CD4-positive, alpha-beta T cell treated with Interleukin-12 subunit alpha and Interleukin-12 subunit beta, for 1 hour (primary cell): ENCODE measurements around the gene HIBADH.

Experiments used
- DNase-seq: peaks from one replicate; pipeline ENCODE4 v3.0.0-alpha.2; 2020

The HIBADH gene

DNA sequence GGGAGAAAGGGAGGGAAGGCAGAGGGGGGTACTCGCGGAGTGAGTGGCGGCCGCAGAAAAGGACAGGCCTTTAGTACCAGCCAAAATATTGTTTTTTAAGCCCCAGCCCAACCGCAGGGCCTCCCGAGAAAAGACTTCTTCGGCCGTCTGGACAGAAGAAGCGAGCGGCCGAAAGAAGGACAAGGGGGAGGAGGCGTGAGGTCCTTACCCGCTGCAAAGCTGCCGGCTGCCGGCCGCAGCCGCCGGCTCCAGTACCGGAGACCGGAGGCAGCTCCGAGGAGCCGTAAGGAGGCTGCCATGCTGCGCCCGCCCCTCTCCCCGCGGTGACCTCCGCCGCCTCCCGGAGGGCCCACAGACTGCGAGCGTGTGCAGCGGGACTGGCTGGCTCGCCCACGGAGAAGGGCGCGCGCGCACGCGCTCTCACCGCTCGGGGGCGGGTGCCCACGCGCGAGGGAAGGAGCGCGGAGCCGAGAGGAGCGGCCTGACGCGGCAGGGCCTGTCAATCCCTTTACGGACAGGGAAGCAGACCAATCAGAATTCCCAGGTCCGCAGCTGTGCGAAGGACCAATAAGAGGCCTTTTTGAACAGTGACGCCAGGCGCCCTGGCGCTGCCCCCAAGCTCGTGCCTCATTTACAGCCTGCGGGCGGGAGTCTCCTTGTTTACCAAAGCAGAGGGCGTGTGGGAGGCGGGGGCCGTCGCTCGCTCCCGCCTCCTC is at the start of gene HIBADH:
TSS of gene HIBADH (minus strand) at position 394 of the 716 bp plus-strand sequence. CDS start at position 299, 95 bp downstream.
- DNase-seq = peak; percentile 98

DNA sequence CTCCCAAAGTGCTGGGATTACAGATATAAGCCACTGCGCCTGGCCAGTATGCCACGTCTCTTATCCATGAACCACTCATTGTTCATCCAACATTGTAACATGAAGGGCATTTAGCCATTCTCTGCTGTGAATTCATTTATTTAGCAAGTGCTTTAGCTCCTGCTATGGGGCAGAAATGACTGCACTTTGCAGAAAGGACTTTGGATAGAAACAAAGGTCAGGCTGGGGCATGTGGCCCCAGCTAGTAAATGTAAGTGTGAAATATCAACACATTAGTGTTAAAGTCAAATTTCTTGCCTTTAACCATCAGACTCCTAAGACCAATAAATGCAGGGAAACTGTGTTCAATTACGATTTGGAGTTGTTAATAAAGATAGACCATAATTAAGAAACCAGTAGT is 49.5 kb upstream of the HIBADH start:
- no peak for DNase-seq

DNA sequence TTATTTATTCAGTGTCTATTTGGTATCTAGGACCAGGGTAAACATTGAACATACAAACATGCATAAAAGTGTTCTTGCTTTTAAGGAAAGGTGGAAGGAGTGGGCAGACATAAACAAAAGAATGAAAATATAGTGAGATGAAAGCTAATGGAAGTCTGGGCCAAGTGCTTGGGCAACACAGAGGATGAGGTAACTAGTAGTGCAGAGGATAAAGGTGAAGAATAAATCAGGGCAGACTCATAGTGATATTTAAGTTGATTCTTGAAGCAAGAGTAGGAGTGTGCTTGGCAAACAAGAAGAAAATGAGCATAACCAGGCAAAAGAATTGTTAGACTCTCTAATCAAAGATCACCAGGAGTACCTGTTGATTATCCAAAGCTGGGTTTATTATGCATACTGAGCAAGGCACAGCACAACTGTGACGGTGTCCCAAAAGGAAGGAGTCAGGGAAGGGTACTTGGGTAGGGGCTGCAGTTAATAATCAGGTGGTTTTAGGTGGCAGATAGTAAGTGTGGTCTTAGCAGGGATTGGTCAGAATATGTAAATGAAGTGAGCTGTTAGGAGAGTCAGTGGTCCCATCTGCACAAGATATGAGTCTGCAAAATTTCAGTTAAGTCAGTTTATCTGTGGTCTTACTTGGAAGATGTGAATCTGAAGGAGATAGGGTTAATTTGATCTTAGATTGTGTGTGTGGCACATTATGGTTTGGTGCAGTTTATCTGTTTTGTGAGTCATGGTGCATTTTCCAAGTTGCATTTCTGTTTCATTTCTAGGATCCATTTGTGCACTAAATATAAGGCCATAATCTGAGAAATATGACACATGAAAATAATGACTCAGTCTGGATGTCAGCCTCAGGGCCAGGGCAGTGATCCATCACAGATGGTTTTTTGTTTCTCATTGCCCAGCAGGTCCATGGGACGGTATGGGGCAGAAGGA is 46.7 kb upstream of the HIBADH start:
- DNase-seq = no peak

DNA sequence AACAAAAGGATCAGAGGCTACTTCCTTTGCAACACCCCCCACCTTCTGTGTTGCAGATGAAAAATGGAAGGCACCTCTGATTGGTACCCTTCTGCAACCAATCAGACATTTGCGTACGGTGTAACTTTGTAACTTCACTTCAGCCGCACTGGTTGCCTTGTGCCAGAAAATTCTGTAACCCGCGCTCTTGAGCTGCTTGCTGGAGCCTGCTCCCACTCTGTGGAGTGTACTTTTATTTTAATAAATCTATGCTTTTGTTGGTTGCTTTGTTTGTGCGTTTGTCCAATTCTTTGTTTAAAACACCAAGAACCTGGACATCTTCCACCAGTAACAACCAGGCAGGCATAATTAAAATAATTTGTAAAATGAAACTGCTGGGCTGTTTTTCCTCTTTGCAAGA is 45.8 kb upstream of the HIBADH start:
- DNase-seq = no peak

DNA sequence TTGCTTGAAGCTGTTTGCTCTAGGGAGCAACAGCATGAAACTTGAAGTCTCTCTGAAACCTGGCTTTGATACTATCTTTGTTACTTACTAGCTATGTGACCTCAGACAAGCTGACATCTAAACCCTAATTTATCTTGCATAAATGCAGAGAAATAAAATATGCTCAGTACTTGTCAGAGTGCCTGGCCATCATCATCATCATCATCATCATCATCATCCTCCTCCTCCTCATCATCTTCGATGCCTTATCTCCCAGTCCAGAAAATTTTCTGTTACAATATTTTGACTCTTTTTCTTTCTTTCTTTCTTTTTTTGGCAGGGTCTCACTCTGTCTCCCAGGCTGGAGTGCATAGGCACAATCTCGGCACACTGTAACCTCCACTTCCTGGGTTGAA is 42.5 kb upstream of the HIBADH start:
- DNase-seq = no peak

DNA sequence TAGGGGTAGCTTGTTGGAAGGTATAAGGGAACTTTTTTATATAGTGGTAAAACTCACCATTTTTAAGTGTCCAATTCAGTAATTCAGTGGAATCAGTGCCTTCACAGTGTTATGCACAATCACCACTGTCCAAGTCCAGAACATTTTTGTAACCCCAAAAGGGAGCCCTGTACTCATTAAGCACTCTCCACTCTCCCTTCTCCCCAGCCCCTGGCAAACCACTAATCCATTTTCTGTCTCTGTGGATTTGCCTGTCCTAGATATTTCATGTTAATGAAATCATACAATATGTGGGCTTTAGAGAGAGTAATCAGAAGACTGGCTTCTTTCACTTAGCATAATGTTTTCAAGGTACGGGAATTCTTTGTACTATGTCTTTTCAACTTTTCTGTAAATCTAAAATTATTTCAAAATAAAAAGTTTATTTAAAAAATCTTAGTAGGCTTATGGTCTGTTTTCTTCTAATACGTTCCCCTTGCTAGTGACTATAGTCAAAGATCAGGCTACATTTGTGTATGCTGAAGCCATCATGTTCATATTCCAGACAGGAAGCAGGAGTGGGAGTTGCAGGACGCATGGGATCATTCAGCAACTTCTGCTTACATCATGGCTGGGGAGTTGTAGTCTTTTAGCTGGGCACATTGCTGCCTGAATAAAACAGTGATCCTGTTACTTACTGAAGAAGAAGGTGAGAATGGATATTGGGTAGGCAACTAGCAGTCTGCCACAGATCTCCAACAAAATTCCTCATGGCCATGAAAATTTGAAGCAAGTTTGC is 41.9 kb upstream of the HIBADH start:
- no peak for DNase-seq

DNA sequence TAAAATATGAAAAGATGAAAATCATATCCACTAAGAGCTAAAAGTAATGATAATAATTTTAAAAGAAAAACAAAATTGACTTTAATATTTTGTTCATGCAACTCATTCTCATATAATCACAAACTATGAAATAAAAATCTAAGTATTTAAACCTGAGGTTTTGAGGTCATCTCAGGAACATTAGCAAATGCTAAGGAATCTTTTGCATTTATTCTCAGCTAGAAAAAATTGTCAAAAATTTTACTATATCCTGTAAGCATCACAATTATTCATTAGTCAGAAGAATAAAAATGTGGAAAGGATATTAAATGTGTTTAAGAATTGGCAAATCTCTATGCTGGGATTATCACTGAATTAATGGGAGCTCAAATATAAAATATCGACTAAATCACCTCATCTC is 40.5 kb upstream of the HIBADH start:
- DNase-seq = no peak

DNA sequence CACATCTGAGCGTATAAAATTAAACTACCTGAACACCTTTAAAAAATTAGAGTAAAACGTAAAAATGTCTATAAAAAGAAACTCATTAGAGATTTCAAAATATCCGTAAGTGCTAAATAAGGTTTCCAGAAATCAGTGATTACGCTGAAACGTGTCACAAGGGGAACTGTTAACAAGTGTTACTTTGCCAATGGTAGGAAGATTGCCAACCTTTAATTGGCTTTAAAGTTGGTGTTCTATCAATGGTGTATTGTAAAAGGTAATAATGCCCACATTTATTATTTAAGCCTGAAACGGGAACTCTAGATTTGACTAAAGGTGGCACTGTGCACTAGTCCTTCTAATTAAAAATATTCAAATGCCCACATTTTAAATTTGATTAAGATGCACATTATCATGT is 37.8 kb upstream of the HIBADH start:
- no peak for DNase-seq

DNA sequence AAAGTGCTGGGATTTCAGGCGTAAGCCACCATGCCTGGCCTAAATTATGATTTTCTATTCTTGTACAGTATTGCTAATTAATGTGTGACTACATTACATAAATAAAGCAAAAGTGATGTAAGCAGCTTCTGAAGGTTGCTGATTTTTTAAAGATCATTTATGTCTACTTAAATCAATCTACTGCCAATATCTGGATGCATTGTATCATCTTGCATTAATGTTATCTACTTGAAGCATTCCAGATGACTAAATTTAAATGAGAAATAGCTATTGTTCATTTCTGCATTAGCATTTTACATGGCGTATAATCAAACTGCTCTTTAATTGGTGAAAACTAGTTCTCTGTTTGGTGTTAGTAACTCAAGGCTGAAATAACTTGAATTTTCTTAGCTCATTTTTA is 37.1 kb upstream of the HIBADH start:
- DNase-seq = no peak

DNA sequence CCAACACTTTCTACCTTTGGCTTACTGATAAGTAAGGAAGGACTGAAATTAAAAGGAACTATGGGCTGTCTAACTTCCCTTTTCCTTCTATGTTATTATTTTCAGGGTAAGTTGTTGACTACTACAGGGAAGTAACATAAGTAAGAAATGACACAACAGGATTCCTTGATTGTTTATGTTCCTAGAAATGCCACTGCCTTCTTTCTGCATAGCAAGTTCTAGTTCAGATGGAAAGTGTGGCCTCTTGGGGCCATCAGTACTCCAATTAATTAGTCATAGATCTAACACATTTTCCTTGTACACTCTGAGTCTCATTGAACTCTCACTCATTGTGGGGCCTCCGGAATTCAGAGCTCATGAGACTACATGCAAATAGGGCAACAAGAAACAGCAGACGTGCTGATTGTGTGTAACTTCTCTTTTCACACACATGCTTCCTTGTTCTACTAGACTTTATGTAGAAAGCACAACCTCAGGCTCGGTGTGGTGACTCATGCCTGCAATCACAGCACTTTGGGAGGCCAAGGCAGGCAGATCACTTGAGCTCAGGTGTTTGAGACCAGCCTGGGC is 35.3 kb upstream of the HIBADH start:
- DNase-seq = peak; percentile 7

DNA sequence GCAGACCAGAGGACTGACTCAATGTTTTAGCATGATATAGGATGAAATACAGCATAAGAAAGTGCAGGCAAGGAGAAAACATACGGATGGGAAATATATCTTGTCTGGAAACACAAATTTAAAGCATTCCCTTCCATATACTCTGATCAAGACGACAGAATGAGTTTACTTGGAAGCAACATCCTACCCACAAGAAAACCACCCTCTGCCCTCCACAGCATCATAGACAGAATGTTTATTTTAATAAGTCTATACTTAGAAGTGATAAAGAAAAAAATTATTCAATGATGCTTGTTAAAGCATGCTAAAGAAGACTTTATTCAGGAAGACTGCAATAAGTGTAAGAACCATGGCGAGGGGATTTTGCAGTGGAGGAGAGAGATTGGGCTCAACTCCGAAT is 32.4 kb upstream of the HIBADH start:
- DNase-seq = no peak

DNA sequence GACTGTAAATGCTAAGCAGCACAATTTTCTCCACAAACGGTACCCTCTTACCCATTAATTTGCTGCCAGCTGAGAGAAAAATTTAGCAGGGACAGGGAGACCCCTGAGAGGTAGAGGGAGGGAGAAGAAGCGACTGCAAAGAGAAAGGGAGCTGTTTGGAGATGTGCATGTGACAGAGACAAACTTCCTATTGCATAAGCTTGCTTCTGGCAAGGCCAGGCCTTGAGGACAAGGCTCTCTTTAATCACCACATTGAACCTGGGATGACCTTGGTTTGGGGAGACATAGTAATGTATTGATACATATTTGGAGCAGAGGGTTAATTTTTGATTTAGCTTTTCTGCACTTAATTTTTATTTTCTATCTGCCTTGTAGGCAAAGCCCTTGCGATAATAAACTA is 31.1 kb upstream of the HIBADH start:
- no peak for DNase-seq

DNA sequence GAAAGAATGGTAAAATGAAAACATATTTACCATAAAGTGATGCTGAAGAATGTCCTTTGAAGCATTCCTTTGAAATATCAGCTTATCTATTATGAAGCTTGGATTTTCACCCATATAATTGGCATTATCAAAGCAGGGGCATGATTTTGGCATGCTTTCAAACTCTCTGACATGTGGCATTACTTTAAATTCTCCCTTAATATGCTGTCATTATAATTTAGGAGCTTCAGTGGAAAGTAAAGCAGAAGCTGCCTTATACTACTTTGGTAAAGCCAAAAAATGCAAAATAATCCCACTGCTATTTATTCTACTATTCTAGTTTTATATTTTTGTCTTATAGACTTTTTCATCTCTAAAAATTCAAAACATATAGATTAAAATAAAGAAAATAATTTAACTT is 28.0 kb upstream of the HIBADH start:
- DNase-seq = no peak

DNA sequence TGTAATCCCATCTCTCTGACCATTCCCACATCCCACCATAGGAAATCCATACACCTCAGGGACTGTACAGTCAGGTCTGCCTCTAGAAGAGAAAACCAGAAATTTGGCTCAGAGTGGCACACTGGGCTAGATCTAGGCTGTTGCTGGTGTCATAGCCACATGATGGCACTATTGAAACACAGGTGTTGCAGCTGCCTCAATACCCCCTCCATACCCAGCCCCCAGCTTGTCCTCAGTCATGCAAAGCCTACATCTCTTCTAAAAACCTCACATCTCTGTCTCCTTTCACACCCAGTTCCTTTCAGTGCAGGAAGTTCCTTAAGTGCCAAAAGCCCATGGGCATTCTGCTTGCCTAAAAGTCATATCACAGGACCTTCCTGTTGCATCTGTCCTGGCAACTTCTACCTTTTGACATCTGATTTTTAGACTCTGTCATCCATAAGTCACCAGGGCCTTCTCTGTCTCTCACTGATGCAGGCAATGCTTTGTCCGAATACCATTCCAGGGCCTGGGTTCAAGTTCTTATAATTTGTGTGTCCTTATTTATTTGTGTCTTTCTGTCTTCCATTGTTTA is 27.0 kb upstream of the HIBADH start:
- DNase-seq = peak; percentile 17

DNA sequence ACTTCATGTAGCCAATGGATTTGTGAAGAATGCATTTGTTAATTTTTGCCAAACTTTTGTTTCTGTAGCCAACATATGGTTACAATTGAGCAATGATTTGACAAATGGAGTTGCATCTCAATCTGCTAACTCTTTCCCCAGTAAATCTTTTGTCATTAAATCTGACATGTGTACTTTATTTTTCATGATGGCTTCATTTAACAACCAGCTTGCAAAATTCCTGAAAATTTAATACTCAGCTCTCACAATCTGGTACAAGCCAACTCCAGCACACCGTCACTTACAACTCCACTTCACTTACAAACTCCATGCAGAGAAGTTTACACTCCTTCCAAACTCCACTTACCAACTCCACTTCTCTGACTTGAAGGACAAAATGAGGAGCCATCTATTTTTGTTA is 26.5 kb upstream of the HIBADH start:
- DNase-seq = no peak

DNA sequence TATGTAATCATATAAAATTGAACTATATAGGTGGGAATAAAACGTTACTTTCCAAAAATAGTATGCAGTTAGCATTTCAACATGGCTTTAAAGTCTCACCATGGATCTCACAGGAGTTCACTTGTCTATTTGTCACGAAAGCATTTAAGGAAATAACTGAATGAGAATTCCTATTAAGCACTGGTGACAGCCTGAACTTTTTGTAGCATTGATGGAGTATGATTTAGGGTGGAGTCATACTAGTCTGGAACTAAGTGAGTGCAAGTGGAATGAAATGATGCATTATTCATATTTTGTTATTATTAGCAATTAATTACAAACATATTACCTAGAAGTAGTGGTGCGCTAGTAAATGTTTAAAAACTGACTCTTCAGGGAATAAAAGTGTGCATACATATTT is 26.0 kb upstream of the HIBADH start:
- no peak for DNase-seq

DNA sequence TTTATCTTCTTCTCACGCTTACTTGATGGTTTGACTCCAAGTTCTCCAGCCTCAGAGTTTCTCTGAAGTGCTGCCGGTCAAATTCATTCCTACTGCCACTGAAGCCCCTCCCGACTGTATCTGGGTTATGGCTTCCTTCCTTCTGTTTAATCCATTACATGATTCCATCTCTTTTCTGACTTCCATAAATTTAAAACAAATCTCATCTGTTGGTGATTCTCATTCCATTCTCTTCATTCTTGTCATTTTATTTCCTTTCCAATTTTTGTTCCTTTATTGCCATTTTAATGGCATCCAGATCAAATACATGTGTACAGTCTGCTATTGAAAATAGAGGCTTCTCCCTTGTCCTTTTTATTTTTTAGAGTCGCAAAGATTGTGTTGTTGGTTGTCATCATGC is 25.4 kb upstream of the HIBADH start:
- DNase-seq = no peak

DNA sequence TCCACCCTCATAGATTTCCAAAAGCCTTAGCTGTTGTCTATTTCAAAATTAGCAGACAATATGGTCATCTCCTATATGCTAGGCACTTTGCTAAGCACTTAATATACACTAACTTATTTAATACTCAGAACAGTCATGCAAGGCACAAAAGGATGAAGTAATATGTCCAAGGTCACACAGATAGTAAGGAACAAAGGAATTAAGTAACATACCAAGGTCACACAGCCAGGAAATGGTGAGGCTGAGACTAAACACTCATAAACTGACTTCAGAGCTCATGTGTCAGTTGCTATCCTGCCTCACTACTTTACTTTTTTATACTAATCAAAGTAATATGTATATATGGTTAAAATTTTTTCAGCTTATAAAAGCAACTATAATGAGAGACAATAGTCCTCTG is 23.6 kb upstream of the HIBADH start:
- DNase-seq = no peak

DNA sequence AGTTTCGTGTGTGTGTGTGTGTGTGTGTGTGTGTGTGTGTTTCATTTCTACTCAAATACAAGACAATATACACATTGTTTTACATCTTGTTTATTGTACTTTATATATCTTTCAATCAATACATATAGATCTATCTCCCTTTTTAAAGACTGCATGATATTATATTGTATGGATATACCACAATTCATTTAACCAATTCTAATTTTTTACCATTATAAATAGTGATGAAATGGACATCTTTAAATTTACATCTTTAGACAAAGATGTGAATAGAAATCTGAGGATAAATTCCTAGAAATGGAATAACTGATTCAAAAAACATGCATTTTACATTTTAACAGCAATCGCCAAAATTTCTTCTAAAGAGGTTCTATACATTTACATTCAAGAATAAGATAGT is 23.2 kb upstream of the HIBADH start:
- DNase-seq = no peak

DNA sequence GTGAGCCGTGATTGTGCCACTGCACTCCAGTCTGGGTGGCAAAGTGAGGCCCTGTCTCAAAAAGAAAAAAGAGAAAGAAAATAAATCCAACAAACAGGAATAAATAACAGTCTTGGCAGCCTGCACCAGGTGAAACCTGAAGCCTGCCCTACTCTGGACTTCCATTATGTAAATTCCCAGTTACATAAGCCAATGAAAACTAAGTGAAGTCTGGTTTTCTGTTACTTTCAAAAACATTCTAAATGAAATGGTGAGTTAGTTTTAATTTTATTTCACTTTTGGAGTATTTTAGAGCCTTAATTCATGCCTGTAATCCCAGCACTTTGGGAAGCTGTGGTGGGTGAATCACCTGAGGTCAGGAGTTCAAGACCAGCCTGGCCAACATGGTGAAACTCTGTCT is 22.5 kb upstream of the HIBADH start:
- DNase-seq = no peak

DNA sequence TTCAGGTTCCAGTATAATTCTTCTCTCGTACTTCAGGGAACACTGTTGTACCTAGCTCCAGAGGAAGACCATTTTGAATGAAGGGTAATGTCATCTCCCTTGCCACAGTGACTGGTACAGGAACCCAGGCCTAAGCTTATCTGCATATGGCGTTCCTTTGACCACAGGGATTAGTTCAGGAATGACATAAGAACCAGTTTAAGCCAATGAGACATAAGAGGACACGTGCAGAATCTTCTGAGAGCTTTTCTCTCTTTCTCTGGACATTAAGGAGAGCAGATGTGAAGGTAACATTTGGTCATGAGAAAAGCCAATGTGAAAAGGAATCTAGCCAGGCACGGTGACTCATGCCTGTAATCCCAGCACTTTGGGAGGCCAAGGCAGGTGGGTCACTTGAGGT is 21.8 kb upstream of the HIBADH start:
- DNase-seq = no peak

DNA sequence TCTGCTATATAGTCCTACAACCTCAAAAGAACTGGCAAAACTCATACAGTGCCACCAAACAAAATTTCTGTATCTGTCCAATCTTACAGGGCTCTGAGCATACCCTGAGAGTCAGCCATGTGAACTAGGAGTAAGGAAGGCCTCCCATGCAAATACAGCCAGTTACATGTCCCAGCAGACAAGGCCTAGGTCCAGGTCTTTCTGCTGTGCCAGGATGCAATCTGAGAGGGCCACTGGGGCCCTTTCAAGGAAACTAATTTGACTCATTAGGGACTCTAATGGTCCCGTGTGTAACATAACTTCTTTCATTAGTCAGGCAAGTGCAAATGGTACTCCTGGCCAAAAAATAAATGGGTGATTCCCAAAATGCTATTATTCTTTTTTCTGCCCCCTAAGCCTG is 17.9 kb upstream of the HIBADH start:
- no peak for DNase-seq
